Measurements from ENCODE around the gene OTOG.

- TF ChIP-seq POLR2A (IDR thresholded peaks at IDR 0.05) (no peak), CTCF (IDR thresholded peaks at IDR 0.05) (no peak)
Measured at GRCh38 chr11:17552392-17553248, 5.6 kb downstream of the OTOG start.

Data from ovary (tissue), 3 donors.